HG03175 (cell line): ENCODE data around the gene AK2.
"Not testable (repeated sequence)": the region's sequence is repeated elsewhere in the genome, so short reads cannot be mapped to it uniquely, and the experiment has no call there.

Experiments
- ATAC-seq: cut with Tn5 transposase; IDR thresholded peaks from one replicate; pipeline ENCODE4 v1.9.1; 2021; ENCODE audit warnings: mild to moderate bottlenecking, moderate library complexity; ENCODE audit not compliant: unreplicated experiment

The AK2 gene

DNA sequence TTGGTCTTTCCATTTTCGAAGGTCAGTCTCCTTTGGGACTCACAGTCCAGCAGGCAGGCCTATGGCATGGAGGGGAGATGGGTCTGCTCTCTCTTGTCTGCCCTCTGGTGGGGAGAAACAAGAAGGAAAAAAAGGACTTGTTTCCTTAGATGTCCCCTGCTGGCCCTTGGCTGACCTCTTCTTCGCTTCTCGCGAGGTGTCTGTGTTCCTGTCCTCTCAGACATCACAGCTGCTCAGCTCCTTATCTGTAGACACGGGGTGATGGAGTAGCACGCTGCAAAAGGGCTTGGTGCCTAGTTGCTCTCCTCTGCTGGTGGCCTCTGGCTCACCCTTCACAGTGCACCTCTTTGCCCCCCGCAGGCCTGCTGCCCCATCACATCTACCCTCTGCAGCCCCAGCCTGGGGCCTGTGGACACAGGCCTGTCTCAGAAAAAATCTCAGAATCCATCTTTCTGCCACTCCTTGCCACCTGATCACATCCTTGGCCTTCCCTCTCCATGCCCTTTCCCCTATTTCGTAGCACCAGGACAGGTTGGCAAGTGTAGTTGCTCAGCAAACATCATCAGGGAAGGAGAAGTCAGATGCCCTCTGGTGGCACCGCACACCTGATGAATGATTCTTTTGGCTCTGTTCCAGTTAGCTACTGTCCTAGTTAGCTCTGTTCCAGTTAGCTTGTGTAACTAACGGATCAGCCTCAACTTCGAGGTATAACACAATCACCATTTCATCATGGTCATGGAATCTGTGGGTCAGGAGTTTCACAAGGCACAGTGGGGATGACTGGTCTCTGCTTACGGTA is 18.7 kb upstream of the AK2 start:
- ATAC-seq = no peak

GRCh38 chr1:33050221-33051076 is 13.8 kb upstream of the AK2 start:
- no peak for ATAC-seq

DNA sequence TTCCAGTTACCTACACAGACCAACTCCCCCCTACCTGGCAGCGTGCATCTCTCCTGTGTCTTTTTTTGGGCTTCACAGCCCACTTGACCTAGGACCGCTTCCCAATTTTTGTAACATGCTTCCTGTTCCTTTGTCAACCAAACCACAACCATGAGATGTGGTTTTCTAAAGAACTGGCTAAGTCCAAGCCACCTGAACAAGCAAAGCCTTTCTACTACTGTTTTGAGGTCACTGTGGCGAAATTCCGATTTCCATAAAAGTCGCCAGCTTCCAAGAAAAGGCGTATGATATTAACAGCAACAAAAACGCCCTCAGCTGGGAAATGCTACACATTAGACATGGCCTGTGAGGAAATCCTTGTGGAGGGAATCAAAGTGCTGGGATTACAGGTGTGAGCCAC is 12.7 kb upstream of the AK2 start:
- ATAC-seq = no peak

DNA sequence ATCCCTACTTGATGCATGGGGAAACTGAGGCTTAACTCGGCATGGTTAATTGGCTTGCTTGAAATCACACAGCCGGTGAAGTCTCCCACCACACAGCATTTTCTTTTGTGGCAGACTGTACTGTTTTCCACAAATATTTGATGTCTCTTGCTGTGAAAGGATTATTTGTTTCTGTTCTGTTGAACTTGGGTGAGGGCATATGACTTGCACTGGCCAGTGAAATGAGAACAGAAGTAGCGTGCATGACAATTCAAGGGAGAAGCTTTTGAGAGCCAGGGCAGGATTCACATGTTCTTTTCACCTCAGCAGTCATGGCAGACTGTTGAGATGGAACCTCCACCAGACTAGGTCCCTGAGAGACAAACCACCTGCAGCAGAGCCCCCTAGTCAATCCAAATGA is 11.7 kb upstream of the AK2 start:
- ATAC-seq = no peak

- ATAC-seq = no peak
Measured at GRCh38 chr1:33047839-33048305, 11.2 kb upstream of the AK2 start.

GRCh38 chr1:33047290-33047689 is 10.6 kb upstream of the AK2 start:
- ATAC-seq = no peak

DNA sequence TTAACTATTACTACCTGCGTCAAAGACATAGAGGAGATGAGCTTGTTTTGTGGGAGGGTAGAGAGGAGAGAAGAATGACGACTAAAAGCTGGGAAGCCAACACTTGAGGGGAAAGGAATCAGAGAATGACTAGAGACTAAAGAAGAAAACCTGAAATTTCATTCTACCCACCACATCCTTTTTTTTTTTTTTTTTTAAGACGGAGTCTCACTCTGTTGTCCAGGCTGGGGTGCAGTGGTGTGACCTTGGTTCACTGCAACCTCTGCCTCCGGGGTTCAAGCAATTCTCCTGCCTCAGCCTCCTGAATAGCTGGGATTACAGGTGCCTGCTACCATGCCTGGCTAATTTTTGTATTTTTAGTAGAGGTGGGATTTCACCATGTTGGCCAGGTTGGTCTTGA is 9.6 kb upstream of the AK2 start:
- not testable (repeated sequence) for ATAC-seq

GRCh38 chr1:33045814-33046213 is 9.1 kb upstream of the AK2 start:
- ATAC-seq = no peak

GRCh38 chr1:33045246-33045645 is 8.6 kb upstream of the AK2 start:
- ATAC-seq = no peak

DNA sequence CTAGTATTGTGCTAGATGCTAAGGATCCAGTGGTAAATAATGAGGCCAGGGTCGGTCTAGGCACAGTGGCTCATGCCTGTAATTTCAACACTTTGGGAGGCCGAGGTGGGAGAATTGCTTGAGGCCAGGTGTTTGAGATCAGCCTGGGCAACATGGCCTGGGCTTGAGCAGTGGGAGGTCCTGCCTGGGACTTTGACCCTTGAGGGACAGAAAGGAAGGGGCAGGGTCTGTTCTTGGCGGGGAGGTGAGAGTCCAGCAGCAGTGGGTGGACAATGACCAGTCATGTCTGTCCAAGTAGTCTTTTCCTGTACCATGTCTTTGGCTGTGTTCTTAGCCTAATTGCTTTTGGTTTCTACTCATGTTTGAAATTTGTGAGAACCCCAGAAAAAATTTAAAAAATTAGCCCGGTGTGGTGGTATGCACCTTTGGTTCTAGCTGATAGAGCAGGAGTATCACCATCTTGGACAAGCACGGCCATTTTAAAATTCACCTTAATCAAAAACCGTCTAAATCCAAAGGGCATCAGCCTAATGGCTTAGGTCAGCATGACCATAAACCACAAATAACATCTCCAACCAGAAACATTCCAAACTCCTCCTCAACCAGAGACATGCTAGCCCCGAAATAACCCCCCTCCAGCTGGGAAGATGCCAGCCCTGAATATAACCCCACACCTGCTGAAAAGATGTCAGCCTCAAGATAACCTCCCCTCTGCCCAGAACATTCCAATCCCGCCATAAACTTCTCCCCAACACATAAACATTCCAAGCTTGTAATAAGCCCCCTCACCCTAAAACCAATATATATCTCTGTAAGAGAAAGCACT is 6.8 kb upstream of the AK2 start:
- ATAC-seq = no peak

GRCh38 chr1:33042831-33043230 is 6.1 kb upstream of the AK2 start:
- ATAC-seq = no peak

DNA sequence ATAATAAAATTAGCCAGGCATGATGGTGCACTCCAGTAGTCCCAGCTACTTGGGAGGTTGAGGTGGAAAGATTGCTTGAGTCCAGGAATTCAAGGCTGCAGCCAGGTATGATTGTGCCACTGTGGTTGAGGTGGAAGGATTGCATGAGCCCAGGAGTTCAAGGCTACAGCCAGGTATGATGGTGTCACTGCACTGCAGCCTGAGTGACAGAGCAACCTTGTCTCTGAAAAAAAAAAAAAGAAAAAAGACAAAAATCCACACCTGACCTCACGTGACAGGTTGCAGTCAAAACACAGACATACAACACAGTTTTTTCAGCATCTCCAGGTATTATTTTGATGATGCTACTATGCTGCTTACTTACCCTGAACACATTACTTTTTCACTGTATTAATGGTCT is 4.3 kb upstream of the AK2 start:
- no peak for ATAC-seq

- no peak for ATAC-seq
Measured at GRCh38 chr1:33039840-33040239, 3.2 kb upstream of the AK2 start.

DNA sequence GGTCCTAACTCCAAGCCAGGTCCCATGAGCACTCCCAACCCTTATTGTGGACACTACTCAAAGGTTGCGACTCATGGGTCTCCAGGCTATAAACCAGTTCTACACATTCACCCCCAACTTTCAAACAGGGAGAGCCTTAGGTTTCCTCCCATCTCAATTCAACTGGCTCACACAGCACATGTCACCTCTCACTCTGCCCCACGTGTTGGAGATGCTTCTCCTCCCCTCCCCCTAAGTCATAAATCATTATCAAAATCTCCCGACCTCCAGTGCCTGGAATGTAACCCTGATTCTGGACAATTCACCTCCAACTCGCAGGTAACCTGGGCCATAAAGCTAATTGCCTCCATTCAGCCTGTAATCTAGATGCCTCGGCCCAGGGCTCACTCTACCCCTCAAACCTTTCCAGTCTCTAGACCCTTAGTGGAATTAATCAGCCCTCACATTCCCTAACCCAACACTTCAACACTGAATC is 595 bp downstream of the AK2 start:
- no peak for ATAC-seq

DNA sequence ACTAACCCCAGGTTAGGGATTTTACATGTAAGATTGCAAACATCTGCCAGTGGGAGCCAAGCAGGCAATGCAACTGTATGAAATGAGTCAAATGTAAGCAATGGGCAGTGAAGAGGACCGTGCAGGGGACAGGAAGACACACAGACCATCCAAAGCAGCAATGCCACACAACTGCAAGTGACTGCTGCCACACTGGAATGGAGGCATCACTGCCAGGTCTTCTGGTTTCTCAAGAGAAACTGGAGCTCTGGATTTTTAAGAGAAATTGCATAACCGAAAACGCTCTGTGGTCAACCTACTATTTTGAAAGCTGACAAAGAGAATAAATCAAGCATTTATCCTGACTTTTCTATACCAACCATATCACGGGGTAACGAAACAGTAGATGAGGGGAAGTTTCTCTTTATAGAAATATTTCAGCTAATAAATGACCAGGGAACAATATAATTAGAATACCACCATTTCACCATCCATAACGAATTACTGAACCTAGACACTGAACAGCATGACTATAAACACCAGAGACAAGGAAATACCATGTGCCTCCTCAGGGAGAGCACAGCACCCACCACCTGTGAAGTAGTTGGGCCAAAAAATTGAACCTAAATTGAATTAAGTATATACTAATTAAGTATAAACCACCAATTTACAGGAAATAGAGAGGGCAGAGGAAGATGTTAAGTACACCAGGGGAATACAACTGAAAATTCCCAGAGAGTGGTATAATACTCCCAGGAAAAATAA is 4.4 kb downstream of the AK2 start:
- ATAC-seq = no peak

DNA sequence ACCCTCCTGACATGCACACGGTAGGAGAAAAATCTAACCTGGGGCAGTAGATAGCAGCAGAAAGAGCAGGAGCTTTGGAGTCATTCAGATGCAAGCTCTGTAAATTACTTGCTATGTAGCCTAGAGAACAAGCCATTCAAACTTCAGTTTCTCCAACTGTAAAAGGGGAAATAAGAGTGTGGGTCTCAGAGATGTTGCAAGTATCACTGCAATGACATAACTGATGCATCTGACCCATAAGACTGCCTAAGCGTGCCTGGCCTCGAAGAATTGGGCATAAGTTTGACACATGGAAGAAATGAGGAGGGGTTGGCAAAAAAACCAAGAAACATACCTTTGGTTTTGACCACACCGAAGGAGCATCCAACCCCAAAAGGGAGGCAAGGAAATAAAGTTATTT is 5.2 kb downstream of the AK2 start:
- no peak for ATAC-seq

- ATAC-seq = no peak
Measured at GRCh38 chr1:33030575-33030974, 6.1 kb downstream of the AK2 start.

- no peak for ATAC-seq
Measured at GRCh38 chr1:33029921-33030320, 6.8 kb downstream of the AK2 start.

GRCh38 chr1:33029209-33029608 is 7.5 kb downstream of the AK2 start:
- ATAC-seq = no peak

- ATAC-seq = no peak
Measured at GRCh38 chr1:33025761-33026160, 10.9 kb downstream of the AK2 start.
